Mesodermal cell (in vitro differentiated cells): ENCODE data around the gene SLC36A1.

Source experiments
- H3K27ac ChIP-seq: 2 replicates; pipeline ENCODE4 v1.7.0; 2013; ENCODE audit warnings: mild to moderate bottlenecking, low read depth, low read length, moderate library complexity; ENCODE audit not compliant: severe bottlenecking
- H3K36me3 ChIP-seq: 2 replicates; pipeline ENCODE4 v1.7.1; 2013; ENCODE audit warnings: mild to moderate bottlenecking, low read length, moderate library complexity; ENCODE audit not compliant: control insufficient read depth, insufficient read depth
- H3K4me1 ChIP-seq: one replicate; pipeline ENCODE4 v1.7.1; 2013; ENCODE audit warnings: mild to moderate bottlenecking, low read length; ENCODE audit not compliant: insufficient read depth, control insufficient read depth, poor library complexity, severe bottlenecking
- H3K4me3 ChIP-seq: 2 replicates; pipeline ENCODE4 v1.7.0; 2013; ENCODE audit warnings: low read length, control low read depth, mild to moderate bottlenecking; ENCODE audit not compliant: insufficient read depth, poor library complexity, severe bottlenecking; ENCODE audit errors: extremely low read depth
- H3K9me3 ChIP-seq: 2 replicates; pipeline ENCODE4 v1.7.1; 2013; ENCODE audit warnings: mild to moderate bottlenecking, low read length, moderate library complexity; ENCODE audit not compliant: control insufficient read depth
- WGBS, 2 experiments: methylation state at CpG; one replicate each; pipeline ENCODE4 v1.1.5; 2013; ENCODE audit warnings: missing lambda C conversion rate in 2 of 2; ENCODE audit not compliant: insufficient coverage in 2 of 2; 5-methylcytosine and 5-hydroxymethylcytosine counted together

Gene SLC36A1

GRCh38 chr5:151487544-151487943, 40.1 kb downstream of the SLC36A1 start:
- 90 to 97% methylated on average over 6 of the region's 7 CpGs for WGBS, 2 experiments
- Histone ChIP-seq H3K36me3 (peaks cover 3% of the 10 kb centered on the region), H3K4me1 (no peaks in the 10 kb centered on the region), H3K4me3 (no peak overlapping the region), H3K27ac (no peak overlapping the region), H3K9me3 (no peaks in the 10 kb centered on the region)

- H3K27ac ChIP-seq: no peak overlapping the region
- H3K4me1 ChIP-seq: no peaks in the 10 kb centered on the region
- no peak overlapping the region for H3K4me3 ChIP-seq
- H3K9me3 ChIP-seq: no peaks in the 10 kb centered on the region
- peaks cover 3% of the 10 kb centered on the region for H3K36me3 ChIP-seq
- WGBS, 2 experiments: 85 to 94% methylated on average over 4 to 5 of the region's 5 CpGs
Observed at GRCh38 chr5:151490627-151491026, 43.2 kb downstream of the SLC36A1 start.

GRCh38 chr5:151491062-151491461, 43.7 kb downstream of the SLC36A1 start:
- H3K9me3 ChIP-seq: no peaks in the 10 kb centered on the region
- H3K36me3 ChIP-seq: peaks cover 3% of the 10 kb centered on the region
- WGBS, 2 experiments: 83 to 92% methylated on average over 2 to 3 of the region's 4 CpGs
- H3K27ac ChIP-seq: no peak overlapping the region
- H3K4me1 ChIP-seq: no peaks in the 10 kb centered on the region
- H3K4me3 ChIP-seq: no peak overlapping the region

- H3K27ac ChIP-seq: no peak overlapping the region
- WGBS, 2 experiments: no CpG with 5 or more reads among the region's 5 CpGs
- H3K9me3 ChIP-seq: no peaks in the 10 kb centered on the region
Observed at GRCh38 chr5:151492729-151493128, 45.3 kb downstream of the SLC36A1 start.

GRCh38 chr5:151493665-151494064, 46.3 kb downstream of the SLC36A1 start:
- Histone ChIP-seq H3K4me1 (no peaks in the 10 kb centered on the region), H3K4me3 (no peak overlapping the region), H3K9me3 (no peaks in the 10 kb centered on the region), H3K36me3 (no peaks in the 10 kb centered on the region), H3K27ac (no peak overlapping the region)
- 100% methylated on average over 1 of the region's 2 CpGs; no CpG with 5 or more reads in 1 of the 2 experiments for WGBS, 2 experiments

More at GRCh38 chr5:151492729-151493128, 45.3 kb downstream of the SLC36A1 start:
- H3K36me3 ChIP-seq: no peaks in the 10 kb centered on the region
- H3K4me3 ChIP-seq: no peak overlapping the region
- no peaks in the 10 kb centered on the region for H3K4me1 ChIP-seq

- H3K9me3 ChIP-seq: no peaks in the 10 kb centered on the region
- no peaks in the 10 kb centered on the region for H3K4me1 ChIP-seq
- H3K36me3 ChIP-seq: no peaks in the 10 kb centered on the region
- no peak overlapping the region for H3K4me3 ChIP-seq
- WGBS, 2 experiments: no CpG with 5 or more reads among the region's 2 CpGs
- H3K27ac ChIP-seq: no peak overlapping the region
Observed at GRCh38 chr5:151495320-151495719, 47.9 kb downstream of the SLC36A1 start.

- WGBS, 2 experiments: 30 to 41% methylated on average over 2 to 9 of the region's 14 CpGs
- Histone ChIP-seq H3K9me3 (no peaks in the 10 kb centered on the region), H3K27ac (no peak overlapping the region), H3K4me1 (no peaks in the 10 kb centered on the region), H3K4me3 (no peak overlapping the region), H3K36me3 (no peaks in the 10 kb centered on the region)
Observed at GRCh38 chr5:151496041-151496484, 48.7 kb downstream of the SLC36A1 start.

- Histone ChIP-seq H3K36me3 (no peaks in the 10 kb centered on the region), H3K4me3 (no peak overlapping the region), H3K27ac (no peak overlapping the region), H3K4me1 (no peaks in the 10 kb centered on the region), H3K9me3 (no peaks in the 10 kb centered on the region)
- 100% methylated on average over 1 of the region's 3 CpGs; no CpG with 5 or more reads in 1 of the 2 experiments for WGBS, 2 experiments
Observed at GRCh38 chr5:151497391-151498002, 50.1 kb downstream of the SLC36A1 start.

- 79 to 80% methylated on average over 7 to 8 of the region's 8 CpGs for WGBS, 2 experiments
- H3K4me1 ChIP-seq: no peaks in the 10 kb centered on the region
- no peaks in the 10 kb centered on the region for H3K9me3 ChIP-seq
- no peaks in the 10 kb centered on the region for H3K36me3 ChIP-seq
- H3K4me3 ChIP-seq: no peak overlapping the region
- no peak overlapping the region for H3K27ac ChIP-seq
Observed at GRCh38 chr5:151498395-151499155, 51.2 kb downstream of the SLC36A1 start.

GRCh38 chr5:151499501-151500035, 52.2 kb downstream of the SLC36A1 start:
- no peak overlapping the region for H3K4me3 ChIP-seq
- H3K27ac ChIP-seq: no peak overlapping the region
- 74 to 77% methylated on average over 6 to 7 of the region's 8 CpGs for WGBS, 2 experiments
- H3K9me3 ChIP-seq: no peaks in the 10 kb centered on the region
- H3K36me3 ChIP-seq: no peaks in the 10 kb centered on the region
- H3K4me1 ChIP-seq: no peaks in the 10 kb centered on the region

- WGBS, 2 experiments: 75 to 100% methylated on average over 2 of the region's 4 CpGs
- H3K36me3 ChIP-seq: no peaks in the 10 kb centered on the region
- H3K4me3 ChIP-seq: no peak overlapping the region
- no peak overlapping the region for H3K27ac ChIP-seq
- peaks cover 4% of the 10 kb centered on the region for H3K4me1 ChIP-seq
- H3K9me3 ChIP-seq: no peaks in the 10 kb centered on the region
Observed at GRCh38 chr5:151504006-151504405, 56.6 kb downstream of the SLC36A1 start.
